ENCODE results near the gene ANKDD1A.

DNA sequence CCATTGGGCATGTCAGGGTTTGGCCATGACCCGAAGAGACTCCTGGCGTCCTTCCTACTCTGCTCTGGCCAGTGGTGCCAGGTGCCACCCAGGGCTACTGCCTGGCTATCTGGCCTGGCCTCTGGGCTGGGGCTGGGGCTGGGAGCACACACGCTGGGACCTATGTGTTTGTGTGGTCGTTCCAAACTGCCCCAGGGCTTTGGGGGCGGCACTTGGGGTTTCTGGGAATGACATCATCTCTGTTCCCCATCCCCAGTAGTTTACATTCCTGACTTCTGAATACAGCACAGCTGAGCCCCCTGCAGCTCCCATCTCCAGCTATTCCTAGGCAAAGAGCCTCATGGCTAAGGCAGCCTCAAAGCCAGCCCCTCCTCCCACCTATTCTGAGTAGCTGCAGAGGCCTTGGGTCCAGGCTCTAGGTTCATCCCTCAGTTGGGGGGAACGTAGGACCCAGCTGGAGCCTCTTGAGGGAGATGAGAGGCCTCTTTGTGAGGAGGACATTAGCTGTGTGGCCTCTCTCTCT is 45.6 kb upstream of the ANKDD1A start:
- TF ChIP-seq CTCF (IDR thresholded peaks at IDR 0.05; ENCODE audit: insufficient read depth, low read length, poor library complexity, severe bottlenecking) (no peak), EZH2phosphoT487 (conservative IDR thresholded peaks at IDR 0.05; ENCODE audit: low read length) (no peak)
